DND-41 (cell line): ENCODE measurements around the gene SAMD4A.

Source experiments
- ATAC-seq: fragments of 200-7000 bp; cut with Tn5 transposase; 3 replicates; pipeline ENCODE4 v1.9.1; 2021; ENCODE audit warnings: low read depth; ENCODE audit not compliant: insufficient read depth
- DNase-seq: peaks from one replicate; pipeline ENCODE4 v3.0.0-alpha.2; 2020
- H2AFZ ChIP-seq: 2 replicates; pipeline ENCODE4 v1.6.0; 2012; ENCODE audit warnings: low read depth, low read length
- H3K27ac ChIP-seq: 2 replicates; pipeline ENCODE4 v1.5.1; 2012; ENCODE audit warnings: low read length, inconsistent platforms
- H3K27me3 ChIP-seq: fragments of 200-600 bp; sonication (generic); 2 replicates; pipeline ENCODE4 v1.6.0; 2012; ENCODE audit warnings: low read length, mild to moderate bottlenecking, inconsistent platforms; ENCODE audit not compliant: insufficient read depth, poor library complexity
- H3K36me3 ChIP-seq: 2 replicates; pipeline ENCODE4 v1.5.1; 2012; ENCODE audit warnings: low read length, inconsistent platforms; ENCODE audit not compliant: insufficient read depth
- H3K4me1 ChIP-seq: 2 replicates; pipeline ENCODE4 v1.5.1; 2012; ENCODE audit warnings: mild to moderate bottlenecking, low read length; ENCODE audit not compliant: insufficient read depth
- H3K4me2 ChIP-seq: 2 replicates; pipeline ENCODE4 v1.6.0; 2012; ENCODE audit warnings: mild to moderate bottlenecking, moderate library complexity, low read length, inconsistent platforms; ENCODE audit not compliant: insufficient read depth
- H3K4me3 ChIP-seq, 2 experiments: fragments of 200-600 bp in 1 of 2; shearing (Covaris generic) in 1 of 2; 2 replicates each; pipeline ENCODE4 v1.5.1; 2012 to 2016; ENCODE audit warnings: inconsistent platforms in 2 of 2, low read length in 2 of 2, mild to moderate bottlenecking in 2 of 2, low read depth in 1 of 2, moderate library complexity in 1 of 2
- H3K79me2 ChIP-seq: 2 replicates; pipeline ENCODE4 v1.6.0; 2012; ENCODE audit warnings: low read length, inconsistent platforms; ENCODE audit not compliant: insufficient read depth
- H3K9ac ChIP-seq: 2 replicates; pipeline ENCODE4 v1.6.0; 2012; ENCODE audit warnings: low read depth, mild to moderate bottlenecking, inconsistent platforms, low read length, moderate library complexity
- H3K9me3 ChIP-seq: 2 replicates; pipeline ENCODE4 v1.5.1; 2012; ENCODE audit warnings: low read length, moderate library complexity, mild to moderate bottlenecking, inconsistent platforms; ENCODE audit not compliant: insufficient read depth, severe bottlenecking
- H4K20me1 ChIP-seq: 2 replicates; pipeline ENCODE4 v1.6.0; 2012; ENCODE audit warnings: low read length; ENCODE audit not compliant: insufficient read depth
- CTCF ChIP-seq: IDR thresholded peaks from 2 replicates; pipeline ENCODE4 v1.5.1; 2012; ENCODE audit warnings: borderline replicate concordance, low read length, moderate library complexity, mild to moderate bottlenecking; ENCODE audit not compliant: poor library complexity, severe bottlenecking; ENCODE audit errors: extremely low read depth
- EZH2 ChIP-seq: IDR thresholded peaks from 3 replicates; pipeline ENCODE4 v1.6.1; 2012; ENCODE audit warnings: borderline replicate concordance, low read depth, mild to moderate bottlenecking, moderate library complexity, low read length, inconsistent platforms; ENCODE audit not compliant: severe bottlenecking

Gene SAMD4A

DNA sequence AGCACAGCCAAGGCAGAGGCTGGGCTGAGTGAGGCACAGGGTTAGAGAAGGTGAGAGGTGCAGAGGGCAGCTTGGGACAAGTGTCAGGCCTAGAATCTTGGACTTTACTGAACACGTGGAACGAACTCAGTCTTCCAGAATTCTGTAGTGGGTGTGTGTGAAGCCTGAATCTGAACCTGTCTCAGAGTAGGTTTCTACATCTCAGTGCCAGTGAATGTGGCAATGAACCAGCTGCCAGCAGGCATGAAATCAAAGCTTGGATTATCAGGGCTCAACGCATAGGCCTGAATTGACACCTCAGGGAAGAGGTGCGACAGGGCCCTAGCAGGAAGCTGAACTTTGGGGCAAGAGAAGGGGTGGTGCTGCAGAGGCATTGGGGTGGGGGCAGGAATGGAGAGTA lies 104.6 kb downstream of the SAMD4A start:
- Histone ChIP-seq H3K9me3 (no peaks in the 10 kb centered on the region), H3K4me1 (0 out of 2 replicates have a peak, but pooled peaks cover 3% of the 10 kb centered on the region), H3K9ac (no peak overlapping the region), H4K20me1 (no peaks in the 10 kb centered on the region), H3K27me3 (peaks cover 27% of the 10 kb centered on the region), H3K36me3 (no peaks in the 10 kb centered on the region), H3K4me2 (no peak overlapping the region), H3K4me3 (no peak overlapping the region), H2AFZ (no peak overlapping the region), H3K27ac (no peak overlapping the region), H3K79me2 (no peaks in the 10 kb centered on the region)
- ATAC-seq (no peak), DNase-seq (no peak)
- TF ChIP-seq CTCF (no peak), EZH2 (no peak)

DNA sequence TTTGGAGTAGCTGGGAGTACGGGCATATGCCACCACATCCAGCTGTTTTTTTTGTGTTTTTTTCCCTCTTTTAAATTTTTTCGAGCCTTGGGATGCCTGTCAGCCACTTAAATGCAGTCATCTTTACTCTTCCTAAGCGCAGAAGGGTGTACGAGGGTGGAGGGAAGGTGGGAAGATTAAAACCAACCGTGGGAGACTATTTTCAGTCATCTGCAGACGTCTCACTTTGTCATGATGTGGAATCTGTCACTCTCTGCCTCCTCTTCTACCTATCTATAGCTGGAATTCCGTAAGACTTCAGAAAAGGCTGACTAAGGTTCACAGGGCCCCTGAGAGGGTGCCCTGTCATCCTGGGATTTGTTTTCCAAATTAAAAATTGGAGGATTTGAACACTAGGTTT lies 105.3 kb downstream of the SAMD4A start:
- Histone ChIP-seq H3K27ac (no peak overlapping the region), H3K4me1 (0 out of 2 replicates have a peak, but pooled peaks cover 3% of the 10 kb centered on the region), H3K79me2 (no peaks in the 10 kb centered on the region), H3K4me3 (no peak overlapping the region), H3K4me2 (no peak overlapping the region), H4K20me1 (no peaks in the 10 kb centered on the region), H3K36me3 (no peaks in the 10 kb centered on the region), H3K27me3 (peaks cover 27% of the 10 kb centered on the region), H3K9ac (no peak overlapping the region), H3K9me3 (no peaks in the 10 kb centered on the region), H2AFZ (no peak overlapping the region)
- no peak for DNase-seq
- TF ChIP-seq CTCF (no peak), EZH2 (no peak)
- ATAC-seq: no peak

- TF ChIP-seq CTCF (no peak), EZH2 (no peak)
- ATAC-seq (no peak), DNase-seq (no peak)
- no peak overlapping the region for H3K9ac ChIP-seq
- no peak overlapping the region for H3K4me3 ChIP-seq
- H3K9me3 ChIP-seq: no peaks in the 10 kb centered on the region
- H3K36me3 ChIP-seq: no peaks in the 10 kb centered on the region
- no peak overlapping the region for H3K4me2 ChIP-seq
- no peak overlapping the region for H2AFZ ChIP-seq
- no peaks in the 10 kb centered on the region for H4K20me1 ChIP-seq
- no peak overlapping the region for H3K27ac ChIP-seq
- no peaks in the 10 kb centered on the region for H3K79me2 ChIP-seq
- H3K4me1 ChIP-seq: 0 out of 2 replicates have a peak, but pooled peaks cover 3% of the 10 kb centered on the region
- peaks cover 31% of the 10 kb centered on the region for H3K27me3 ChIP-seq
Measured at GRCh38 chr14:54672688-54673087, 105.8 kb downstream of the SAMD4A start.
